Neuronal stem cell (in vitro differentiated cells): ENCODE data around the gene CD52.
A peak's percentile ranks its signal among the peaks of the same experiment; 100 is the strongest.

Source experiments
- DNase-seq: peaks from one replicate; pipeline ENCODE4 v3.0.0-alpha.2; 2013; ENCODE audit warnings: low spot score
- H2AFZ ChIP-seq: one replicate; pipeline ENCODE4 v1.6.1; 2013; ENCODE audit warnings: mild to moderate bottlenecking, low read length, inconsistent platforms
- H2AK5ac ChIP-seq: 2 replicates; pipeline ENCODE4 v1.6.1; 2013; ENCODE audit warnings: low read depth, mild to moderate bottlenecking, inconsistent platforms, low read length, moderate library complexity, mixed read lengths
- H2BK120ac ChIP-seq: 2 replicates; pipeline ENCODE4 v1.6.1; 2013; ENCODE audit warnings: low read depth, mild to moderate bottlenecking, inconsistent platforms, low read length, moderate library complexity, mixed read lengths
- H2BK12ac ChIP-seq: one replicate; pipeline ENCODE4 v1.6.1; 2013; ENCODE audit warnings: low read length, inconsistent platforms
- H2BK15ac ChIP-seq: 2 replicates; pipeline ENCODE4 v1.6.1; 2013; ENCODE audit warnings: mild to moderate bottlenecking, low read length, inconsistent platforms, mixed read lengths
- H2BK5ac ChIP-seq: one replicate; pipeline ENCODE4 v1.6.1; 2013; ENCODE audit warnings: inconsistent platforms, mild to moderate bottlenecking, low read length, moderate library complexity
- H3K14ac ChIP-seq: one replicate; pipeline ENCODE4 v1.6.1; 2013; ENCODE audit warnings: low read length, inconsistent platforms
- H3K18ac ChIP-seq: 2 replicates; pipeline ENCODE4 v1.6.1; 2013; ENCODE audit warnings: low read length, inconsistent platforms
- H3K23ac ChIP-seq: 2 replicates; pipeline ENCODE4 v1.6.1; 2013; ENCODE audit warnings: low read depth, mild to moderate bottlenecking, mixed read lengths, low read length, inconsistent platforms; ENCODE audit not compliant: poor library complexity
- H3K27ac ChIP-seq: replicated peaks from 3 replicates; pipeline ENCODE4 v1.5.1; 2013; ENCODE audit warnings: low read length, inconsistent platforms
- H3K27me3 ChIP-seq, 3 experiments: 2 replicates each; pipeline ENCODE4 v1.6.1; 2013; ENCODE audit warnings: low read length in 3 of 3, mild to moderate bottlenecking in 2 of 3, inconsistent platforms in 1 of 3, low read depth in 1 of 3, mixed read lengths in 1 of 3, moderate library complexity in 1 of 3; ENCODE audit not compliant: control insufficient read depth in 3 of 3, insufficient read depth in 3 of 3
- H3K36me3 ChIP-seq, 2 donors: replicated peaks in 1 of 2; 2 replicates each; pipeline ENCODE4 v1.6.1; 2013; ENCODE audit warnings: low read length in 2 of 2; ENCODE audit not compliant: control insufficient read depth in 2 of 2, insufficient read depth in 2 of 2
- H3K4ac ChIP-seq: 2 replicates; pipeline ENCODE4 v1.6.1; 2013; ENCODE audit warnings: inconsistent platforms, mild to moderate bottlenecking, low read length, moderate library complexity
- H3K4me1 ChIP-seq, 2 donors: 1 replicate in 1 of 2; 2 replicates in 1 of 2; pipeline ENCODE4 v1.6.1; 2013; ENCODE audit warnings: low read length in 2 of 2, low read depth in 1 of 2; ENCODE audit not compliant: control insufficient read depth in 2 of 2, insufficient read depth in 1 of 2
- H3K4me2 ChIP-seq: one replicate; pipeline ENCODE4 v1.6.1; 2013; ENCODE audit warnings: mild to moderate bottlenecking, low read length, inconsistent platforms; ENCODE audit not compliant: insufficient read depth, poor library complexity, severe bottlenecking
- H3K4me3 ChIP-seq, 2 donors: 2 replicates each; pipeline ENCODE4 v1.5.1; 2013; ENCODE audit warnings: low read length in 2 of 2, mild to moderate bottlenecking in 2 of 2, inconsistent platforms in 1 of 2, moderate library complexity in 1 of 2
- H3K79me1 ChIP-seq: one replicate; pipeline ENCODE4 v1.6.1; 2013; ENCODE audit warnings: low read depth, mild to moderate bottlenecking, inconsistent platforms, low read length, moderate library complexity
- H3K9ac ChIP-seq: one replicate; pipeline ENCODE4 v1.6.1; 2013; ENCODE audit warnings: mild to moderate bottlenecking, low read depth, low read length, inconsistent platforms; ENCODE audit not compliant: poor library complexity
- H3K9me3 ChIP-seq, 2 donors: replicated peaks in 1 of 2; 2 replicates each; pipeline versions ENCODE3 to v1.6.1; 2013; ENCODE audit warnings: low read length in 2 of 2, mild to moderate bottlenecking in 2 of 2, inconsistent platforms in 1 of 2, low read depth in 1 of 2, mixed read lengths in 1 of 2, moderate library complexity in 1 of 2; ENCODE audit not compliant: control insufficient read depth in 2 of 2, insufficient read depth in 1 of 2
- H4K8ac ChIP-seq: one replicate; pipeline ENCODE4 v1.6.1; 2013; ENCODE audit warnings: low read depth, mild to moderate bottlenecking, inconsistent platforms, low read length, moderate library complexity
- H4K91ac ChIP-seq: one replicate; pipeline ENCODE4 v1.6.1; 2013; ENCODE audit warnings: low read length, low read depth, mild to moderate bottlenecking, inconsistent platforms; ENCODE audit not compliant: poor library complexity
- WGBS, 2 donors: extraction: QIAGEN DNeasy Blood & Tissue Kit; methylation state at CpG; one replicate each; pipeline ENCODE4 v1.1.7; 2013; ENCODE audit warnings: missing lambda C conversion rate in 2 of 2, mixed read lengths in 1 of 2; ENCODE audit not compliant: insufficient read length in 2 of 2, insufficient replicate concordance in 1 of 2; ENCODE audit errors: extremely low coverage in 2 of 2; 5-methylcytosine and 5-hydroxymethylcytosine counted together

CD52 gene

GRCh38 chr1:26361605-26362122 is 43.9 kb downstream of the CD52 start:
- no peak overlapping the region for H4K8ac ChIP-seq
- WGBS, 2 donors = no CpG with 5 or more reads among the region's 12 CpGs
- peak overlapping the region; percentile 77 for H2AK5ac ChIP-seq
- H3K79me1 ChIP-seq = no peaks in the 10 kb centered on the region
- no peak overlapping the region for H3K14ac ChIP-seq
- H2AFZ ChIP-seq = no peak overlapping the region
- H3K27ac ChIP-seq = no peak overlapping the region
- peaks cover 15 to 18% of the 10 kb centered on the region in 2 donors for H3K4me1 ChIP-seq
- DNase-seq = no peak
- H3K18ac ChIP-seq = peak overlapping the region; percentile 23
- H2BK120ac ChIP-seq = no peak overlapping the region
- peak overlapping the region; percentile 99 for H2BK15ac ChIP-seq
- H3K9me3 ChIP-seq = no peaks in the 10 kb centered on the region
- H2BK12ac ChIP-seq = peak overlapping the region; percentile 26
- H3K4ac ChIP-seq = no peak overlapping the region
- H4K91ac ChIP-seq = no peak overlapping the region
- no peak overlapping the region for H2BK5ac ChIP-seq
- H3K4me2 ChIP-seq = no peak overlapping the region
- peaks cover 0 to 15% (median 2%) of the 10 kb centered on the region in 3 experiments for H3K27me3 ChIP-seq
- no peak overlapping the region for H3K4me3 ChIP-seq
- H3K9ac ChIP-seq = no peak overlapping the region
- no peak overlapping the region for H3K23ac ChIP-seq
- no peaks in the 10 kb centered on the region for H3K36me3 ChIP-seq

- no peaks in the 10 kb centered on the region for H3K36me3 ChIP-seq
- H2AFZ ChIP-seq = no peak overlapping the region
- no peak overlapping the region for H3K4ac ChIP-seq
- H3K4me3 ChIP-seq = no peak overlapping the region
- H3K4me2 ChIP-seq = no peak overlapping the region
- no peak overlapping the region for H3K18ac ChIP-seq
- no peak overlapping the region for H4K91ac ChIP-seq
- no peak overlapping the region for H3K9ac ChIP-seq
- H2BK5ac ChIP-seq = no peak overlapping the region
- no peak overlapping the region for H2AK5ac ChIP-seq
- no peak overlapping the region for H4K8ac ChIP-seq
- H3K23ac ChIP-seq = no peak overlapping the region
- no CpG with 5 or more reads among the region's 3 CpGs for WGBS, 2 donors
- no peak for DNase-seq
- H3K14ac ChIP-seq = no peak overlapping the region
- H3K79me1 ChIP-seq = no peaks in the 10 kb centered on the region
- no peaks in the 10 kb centered on the region for H3K9me3 ChIP-seq
- H2BK15ac ChIP-seq = no peak overlapping the region
- no peak overlapping the region for H2BK120ac ChIP-seq
- H3K27ac ChIP-seq = no peak overlapping the region
- H3K27me3 ChIP-seq = peaks cover 0 to 15% (median 2%) of the 10 kb centered on the region in 3 experiments
- peaks cover 10 to 16% of the 10 kb centered on the region in 2 donors for H3K4me1 ChIP-seq
- no peak overlapping the region for H2BK12ac ChIP-seq
Observed at GRCh38 chr1:26362331-26362730, 44.6 kb downstream of the CD52 start.

- H4K91ac ChIP-seq = peak overlapping the region; percentile 20
- H4K8ac ChIP-seq = no peak overlapping the region
- H3K14ac ChIP-seq = no peak overlapping the region
- peak overlapping the region; percentile 52 for H2AFZ ChIP-seq
- H3K4ac ChIP-seq = no peak overlapping the region
- no peaks in the 10 kb centered on the region for H3K36me3 ChIP-seq
- peaks cover 10 to 15% of the 10 kb centered on the region in 2 donors for H3K4me1 ChIP-seq
- H2AK5ac ChIP-seq = peak overlapping the region; percentile 63
- no peak overlapping the region for H3K27ac ChIP-seq
- no peak overlapping the region for H3K4me2 ChIP-seq
- peak; percentile 76 for DNase-seq
- H2BK12ac ChIP-seq = no peak overlapping the region
- peak overlapping the region; percentile 53 for H2BK15ac ChIP-seq
- peak overlapping the region; percentile 4 for H2BK5ac ChIP-seq
- H3K4me3 ChIP-seq = no peak overlapping the region
- no peak overlapping the region for H3K23ac ChIP-seq
- H3K18ac ChIP-seq = no peak overlapping the region
- no CpG with 5 or more reads among the region's 26 CpGs for WGBS, 2 donors
- no peak overlapping the region for H2BK120ac ChIP-seq
- H3K9ac ChIP-seq = no peak overlapping the region
- H3K9me3 ChIP-seq = no peaks in the 10 kb centered on the region
- H3K27me3 ChIP-seq = peaks cover 0 to 13% (median 2%) of the 10 kb centered on the region in 3 experiments
- H3K79me1 ChIP-seq = no peaks in the 10 kb centered on the region
Observed at GRCh38 chr1:26363549-26364448, 46.0 kb downstream of the CD52 start.

GRCh38 chr1:26364956-26365355 is 47.2 kb downstream of the CD52 start:
- no peak for DNase-seq
- Histone ChIP-seq H3K18ac (no peak overlapping the region), H2AK5ac (peak overlapping the region; percentile 85), H3K4ac (no peak overlapping the region), H3K23ac (no peak overlapping the region), H3K27me3 (peaks cover 0 to 13% (median 2%) of the 10 kb centered on the region in 3 experiments), H4K8ac (no peak overlapping the region), H2AFZ (no peak overlapping the region), H3K27ac (no peak overlapping the region), H3K9me3 (no peaks in the 10 kb centered on the region), H3K79me1 (no peaks in the 10 kb centered on the region), H3K4me1 (peaks cover 10 to 12% of the 10 kb centered on the region in 2 donors), H4K91ac (no peak overlapping the region), H2BK12ac (no peak overlapping the region), H2BK15ac (peak overlapping the region; percentile 53), H3K4me2 (no peak overlapping the region), H3K36me3 (no peaks in the 10 kb centered on the region), H2BK5ac (no peak overlapping the region), H3K9ac (no peak overlapping the region), H3K14ac (no peak overlapping the region), H3K4me3 (no peak overlapping the region), H2BK120ac (peak overlapping the region; percentile 76)
- WGBS, 2 donors = no CpG with 5 or more reads among the region's 9 CpGs
